ENCODE results near the gene RPA1. TPM values are rescaled to one million over a fixed set of nuclear protein-coding genes. Genes with fewer than 3 reads are reported as not detected.

RPA1 gene
- total and polyA plus RNA-seq, 10 of the 15 experiments (the other 5 are each of a cell fraction or from before 2014, with no cell fraction given): 35.9 to 198 (median 71.2) TPM

- in situ Hi-C loops (cut with MboI): no loop called here
- BruUV-seq (replicated peaks): no TSS peak
- H4K20me1 ChIP-seq (ENCODE audit: control insufficient read depth, insufficient read depth): no peaks in the 10 kb centered on the region
- intact Hi-C loops (cut with micrococcal nuclease; ENCODE audit: unreplicated experiment): no loop called here
- H3K79me2 ChIP-seq (ENCODE audit: control insufficient read depth, insufficient read depth, low read length): no peaks in the 10 kb centered on the region
- ChIA-PET SMC1A (ENCODE audit: uncharacterized antibody, unreplicated experiment) (interaction anchor here (1.0 to 2.0 kb wide), 6 partner anchors 10 to 400 kb away, joined by 3 to 7 read pairs (median 5); partner anchors contain the start of gene DPH1), POLR2A (no interaction called here), RAD21 (ENCODE audit: unreplicated experiment) (no interaction called here), CTCF (interaction anchor here (0.6 to 5.7 kb wide), 8 partner anchors 14 to 362 kb away, joined by 3 to 38 read pairs (median 4); no protein-coding TSS in a partner anchor)
- no peak overlapping the region for H3K9ac ChIP-seq (ENCODE audit: control insufficient read depth, insufficient read depth, low read length)
- H3K9me3 ChIP-seq (replicated peaks; ENCODE audit: control insufficient read depth, insufficient read depth, low read length): no peaks in the 10 kb centered on the region; the same call in 2 of the 3 replicates
- H3K4me3 ChIP-seq: no peak overlapping the region
- ATAC-seq (peak; percentile 49; the same call in 1 of the 3 replicates), DNase-seq (ENCODE audit: low read depth, low spot score) (no peak), FAIRE-seq (peak; percentile 72)
- no peak overlapping the region for H2AFZ ChIP-seq (ENCODE audit: control insufficient read depth, low read depth, low read length)
- H3K4me1 ChIP-seq (ENCODE audit: control insufficient read depth, insufficient read depth, low read length): no peaks in the 10 kb centered on the region
- no peaks in the 10 kb centered on the region for H3K27me3 ChIP-seq (replicated peaks in 1 of 2; ENCODE audit: control insufficient read depth in 2 of 2, insufficient read depth in 2 of 2, low read length in 1 of 2)
- peaks cover 21 to 53% of the 10 kb centered on the region in 2 experiments for H3K36me3 ChIP-seq (ENCODE audit: control insufficient read depth in 2 of 2, insufficient read depth in 2 of 2, low read length in 1 of 2)
- no peak overlapping the region for H3K27ac ChIP-seq (ENCODE audit: control insufficient read depth, insufficient read depth)
- WGBS (ENCODE audit: insufficient coverage, insufficient replicate concordance, low lambda C conversion rate, missing lambda C conversion rate): 75% methylated on average over 10 of the region's 10 CpGs
- no peak overlapping the region for H3K4me2 ChIP-seq (ENCODE audit: control insufficient read depth, insufficient read depth)
- TF ChIP-seq MXI1 (IDR thresholded peaks at IDR 0.05; ENCODE audit: low read depth, low read length) (no peak), MAX (IDR thresholded peaks at IDR 0.05; ENCODE audit: low read depth, low read length) (no peak), REST (IDR thresholded peaks at IDR 0.05; ENCODE audit: low read depth, low read length) (no peak), SUZ12 (IDR thresholded peaks at IDR 0.05; ENCODE audit: unreplicated experiment) (no peak), CTCF (IDR thresholded peaks at IDR 0.05 in 2 of 3, conservative IDR thresholded peaks at IDR 0.05 in 1 of 3; ENCODE audit: control insufficient read depth in 2 of 3, extremely low read depth in 1 of 3, insufficient read depth in 1 of 3, low read depth in 3 of 3, low read length in 3 of 3) (peak; percentile 58 to 63 (median 62); a peak in 5 of 6 replicates), CREB1 (IDR thresholded peaks at IDR 0.05; ENCODE audit: low read depth) (no peak), ATF3 (IDR thresholded peaks at IDR 0.05; ENCODE audit: borderline replicate concordance, extremely low read depth, low read depth, low read length) (no peak), CHD1 (IDR thresholded peaks at IDR 0.05; ENCODE audit: low read depth, low read length) (no peak), ZNF592 (IDR thresholded peaks at IDR 0.05) (no peak), SIN3A (IDR thresholded peaks at IDR 0.05; ENCODE audit: low read depth, low read length) (no peak), SMC3 (IDR thresholded peaks at IDR 0.05; ENCODE audit: borderline replicate concordance, low read length) (peak; percentile 51; the same call in 1 of the 2 replicates), EED (IDR thresholded peaks at IDR 0.05; ENCODE audit: low read depth) (no peak), FOS (IDR thresholded peaks at IDR 0.05; ENCODE audit: borderline replicate concordance, extremely low read depth, insufficient read length) (no peak)
Observed at GRCh38 chr17:1882836-1883235, 53.0 kb downstream of the RPA1 start.
